ENCODE data around the gene OR2A25.
"Not testable (repeated sequence)": the region's sequence is repeated elsewhere in the genome, so short reads cannot be mapped to it uniquely, and the experiment has no call there.

DNA sequence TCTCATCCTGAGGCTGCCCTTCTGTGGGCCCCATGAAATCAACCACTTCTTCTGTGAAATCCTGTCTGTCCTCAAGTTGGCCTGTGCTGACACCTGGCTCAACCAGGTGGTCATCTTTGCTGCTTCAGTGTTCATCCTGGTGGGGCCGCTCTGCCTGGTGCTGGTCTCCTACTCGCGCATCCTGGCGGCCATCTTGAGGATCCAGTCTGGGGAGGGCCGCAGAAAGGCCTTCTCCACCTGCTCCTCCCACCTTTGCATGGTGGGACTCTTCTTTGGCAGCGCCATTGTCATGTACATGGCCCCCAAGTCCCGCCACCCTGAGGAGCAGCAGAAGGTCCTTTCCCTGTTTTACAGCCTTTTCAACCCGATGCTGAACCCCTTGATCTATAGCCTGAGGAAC lies 18.7 kb upstream of the OR2A25 start:
- TF ChIP-seq, protein P1, sequence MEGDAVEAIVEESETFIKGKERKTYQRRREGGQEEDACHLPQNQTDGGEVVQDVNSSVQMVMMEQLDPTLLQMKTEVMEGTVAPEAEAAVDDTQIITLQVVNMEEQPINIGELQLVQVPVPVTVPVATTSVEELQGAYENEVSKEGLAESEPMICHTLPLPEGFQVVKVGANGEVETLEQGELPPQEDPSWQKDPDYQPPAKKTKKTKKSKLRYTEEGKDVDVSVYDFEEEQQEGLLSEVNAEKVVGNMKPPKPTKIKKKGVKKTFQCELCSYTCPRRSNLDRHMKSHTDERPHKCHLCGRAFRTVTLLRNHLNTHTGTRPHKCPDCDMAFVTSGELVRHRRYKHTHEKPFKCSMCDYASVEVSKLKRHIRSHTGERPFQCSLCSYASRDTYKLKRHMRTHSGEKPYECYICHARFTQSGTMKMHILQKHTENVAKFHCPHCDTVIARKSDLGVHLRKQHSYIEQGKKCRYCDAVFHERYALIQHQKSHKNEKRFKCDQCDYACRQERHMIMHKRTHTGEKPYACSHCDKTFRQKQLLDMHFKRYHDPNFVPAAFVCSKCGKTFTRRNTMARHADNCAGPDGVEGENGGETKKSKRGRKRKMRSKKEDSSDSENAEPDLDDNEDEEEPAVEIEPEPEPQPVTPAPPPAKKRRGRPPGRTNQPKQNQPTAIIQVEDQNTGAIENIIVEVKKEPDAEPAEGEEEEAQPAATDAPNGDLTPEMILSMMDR (IDR thresholded peaks at IDR 0.05) = not testable (repeated sequence)
- TF ChIP-seq POLR2A (IDR thresholded peaks at IDR 0.05) = not testable (repeated sequence)

All from lower leg skin (tissue), 3 donors.